Coronary artery (tissue), 2 donors: ENCODE results near the gene TESK2.

Source experiments
- DNase-seq: peaks from one replicate; pipeline ENCODE4 v3.0.0-alpha.2; 2017; ENCODE audit warnings: low spot score
- H3K27ac ChIP-seq, 2 donors: fragments of 200-600 bp; sonication (generic); one replicate each; pipeline ENCODE4 v1.5.1; 2016 to 2019
- H3K4me3 ChIP-seq: fragments of 200-600 bp; sonication (generic); 2 replicates; pipeline ENCODE4 v1.5.1; 2016; ENCODE audit warnings: mild to moderate bottlenecking, moderate library complexity
- CTCF ChIP-seq: fragments of 200-600 bp; sonication (generic); IDR thresholded peaks from one replicate; pipeline ENCODE4 v1.5.1; 2019; ENCODE audit warnings: antibody characterized with exemption

TESK2 gene

GRCh38 chr1:45326627-45327623 is 164.0 kb downstream of the TESK2 start, which contains the start of gene HPDL:
TSS of gene HPDL (plus strand) at chr1:45326895. CDS start at chr1:45327149, 254 bp downstream.
- TF ChIP-seq CTCF: no peak

GRCh38 chr1:45325851-45326506 is 165.0 kb downstream of the TESK2 start:
- no peak for DNase-seq
- Histone ChIP-seq H3K27ac (no peak overlapping the region), H3K4me3 (peak overlapping the region; percentile 72)
- no peak for TF ChIP-seq CTCF

More at GRCh38 chr1:45326627-45327623, 164.0 kb downstream of the TESK2 start, which contains the start of gene HPDL:
- no peak for DNase-seq
- Histone ChIP-seq H3K27ac (no peak within 1 kb of the TSS), H3K4me3 (peak within 1 kb of the TSS; percentile 72)

GRCh38 chr1:45322486-45323040 is 168.4 kb downstream of the TESK2 start:
- Histone ChIP-seq H3K4me3 (no peak overlapping the region), H3K27ac (no peak overlapping the region)
- DNase-seq: no peak
- TF ChIP-seq CTCF: no peak

- H3K27ac ChIP-seq: no peak overlapping the region
- H3K4me3 ChIP-seq: no peak overlapping the region
- no peak for DNase-seq
- no peak for TF ChIP-seq CTCF
Measured at GRCh38 chr1:45321444-45321843, 169.5 kb downstream of the TESK2 start.

- Histone ChIP-seq H3K27ac (no peak overlapping the region), H3K4me3 (no peak overlapping the region)
- TF ChIP-seq CTCF: no peak
- no peak for DNase-seq
Measured at GRCh38 chr1:45319761-45320160, 171.2 kb downstream of the TESK2 start.

DNA sequence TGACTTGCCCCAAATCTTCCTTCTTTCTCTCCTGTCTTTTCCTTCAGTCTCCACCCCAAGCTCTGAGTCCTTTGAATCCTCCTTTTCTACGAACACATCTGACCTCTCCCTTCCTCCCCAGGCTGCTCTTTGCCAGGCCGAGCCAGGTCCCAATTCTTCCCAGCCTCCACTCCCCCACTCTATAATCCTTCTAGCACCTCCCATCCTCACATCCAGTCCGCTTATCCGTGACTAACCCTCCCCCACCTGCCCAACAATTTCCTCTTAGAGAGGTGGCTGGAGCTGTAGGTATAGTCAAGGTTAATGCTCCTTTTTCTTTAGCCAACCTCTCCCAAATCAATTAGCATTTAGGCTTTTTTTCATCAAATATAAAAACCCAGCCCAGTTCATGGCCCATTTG is 173.8 kb downstream of the TESK2 start:
- no peak for DNase-seq
- no peak overlapping the region for H3K4me3 ChIP-seq
- no peak overlapping the region for H3K27ac ChIP-seq
- no peak for TF ChIP-seq CTCF
